ENCODE results near the gene TTC22.
"Not testable (repeated sequence)": the region's sequence is repeated elsewhere in the genome, so short reads cannot be mapped to it uniquely, and the experiment has no call there.

TTC22 gene

DNA sequence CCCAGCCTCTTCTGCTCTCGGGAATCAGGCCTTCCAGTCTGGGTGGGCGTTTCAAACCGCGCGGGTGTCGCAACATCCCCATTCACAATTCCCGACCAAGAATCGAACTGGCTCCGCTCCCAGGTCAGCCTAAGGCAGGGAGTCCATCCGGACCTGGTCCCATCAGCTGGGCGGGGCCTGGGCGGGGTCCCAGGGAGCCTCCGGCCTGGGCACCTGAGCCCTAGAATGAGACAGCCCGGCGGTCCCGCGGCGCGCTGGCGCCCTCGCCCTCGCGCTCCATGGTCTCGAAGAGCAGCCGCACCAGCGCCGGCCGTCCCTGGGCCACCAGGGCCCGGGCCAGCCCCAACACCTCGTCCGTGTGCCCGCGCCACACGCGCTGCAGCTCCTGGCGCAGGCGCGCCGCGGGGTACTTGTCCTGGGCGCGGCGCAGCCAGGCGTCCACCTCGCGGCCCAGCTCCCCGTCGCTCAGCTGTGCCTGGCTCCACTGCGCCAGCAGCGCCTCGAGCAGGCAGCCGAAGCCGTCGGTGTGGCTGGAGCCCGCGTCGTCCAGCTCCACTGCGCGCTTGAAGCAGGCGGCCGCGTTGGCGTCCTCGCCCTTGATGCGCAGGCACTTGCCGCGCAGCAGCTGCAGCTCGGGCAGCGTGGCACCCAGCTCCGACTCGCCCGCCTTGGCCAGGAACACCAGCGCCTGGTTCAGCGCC, 19.9 kb downstream of the TTC22 start:
- DNase-seq, result no peak

DNA sequence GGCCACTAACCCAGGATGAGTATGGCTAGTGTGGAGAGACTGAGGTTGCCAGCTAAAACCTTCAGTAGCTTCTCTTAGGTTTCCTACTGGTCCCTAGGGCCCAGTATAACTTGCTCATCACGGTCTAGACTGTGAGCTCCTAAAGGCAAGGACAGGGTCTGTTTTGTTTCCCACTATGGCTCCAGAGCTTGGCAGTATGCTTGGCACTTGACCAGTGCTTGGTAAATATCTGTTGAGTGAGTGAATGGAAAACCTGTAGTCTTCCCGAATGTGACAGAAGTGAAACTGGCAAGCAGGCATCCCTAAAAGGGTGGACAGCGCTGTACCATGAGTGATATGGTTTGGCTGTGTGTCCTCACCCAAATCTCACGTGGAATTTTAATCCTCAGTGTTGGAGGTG, 23.7 kb downstream of the TTC22 start:
- no peak for DNase-seq

DNA sequence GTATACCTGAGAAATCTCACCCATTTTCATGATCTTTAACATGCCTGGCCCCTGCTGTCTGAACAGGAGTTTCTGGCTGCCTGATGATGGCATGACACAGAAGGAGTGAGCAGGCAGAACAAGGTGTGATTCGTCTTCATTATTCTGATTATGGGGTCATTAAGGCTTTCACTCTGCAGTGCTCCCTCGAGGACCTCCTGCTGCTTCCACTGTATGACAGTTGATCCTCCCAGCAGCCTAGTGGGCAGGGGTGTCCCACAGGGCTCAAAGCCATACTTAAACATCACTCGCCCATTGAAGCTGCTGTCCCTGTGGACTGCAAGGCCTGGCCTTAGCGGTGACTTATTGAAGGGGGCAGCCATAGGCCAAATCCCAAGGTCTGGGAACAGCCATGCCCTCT, 24.1 kb downstream of the TTC22 start:
- DNase-seq, result no peak

DNA sequence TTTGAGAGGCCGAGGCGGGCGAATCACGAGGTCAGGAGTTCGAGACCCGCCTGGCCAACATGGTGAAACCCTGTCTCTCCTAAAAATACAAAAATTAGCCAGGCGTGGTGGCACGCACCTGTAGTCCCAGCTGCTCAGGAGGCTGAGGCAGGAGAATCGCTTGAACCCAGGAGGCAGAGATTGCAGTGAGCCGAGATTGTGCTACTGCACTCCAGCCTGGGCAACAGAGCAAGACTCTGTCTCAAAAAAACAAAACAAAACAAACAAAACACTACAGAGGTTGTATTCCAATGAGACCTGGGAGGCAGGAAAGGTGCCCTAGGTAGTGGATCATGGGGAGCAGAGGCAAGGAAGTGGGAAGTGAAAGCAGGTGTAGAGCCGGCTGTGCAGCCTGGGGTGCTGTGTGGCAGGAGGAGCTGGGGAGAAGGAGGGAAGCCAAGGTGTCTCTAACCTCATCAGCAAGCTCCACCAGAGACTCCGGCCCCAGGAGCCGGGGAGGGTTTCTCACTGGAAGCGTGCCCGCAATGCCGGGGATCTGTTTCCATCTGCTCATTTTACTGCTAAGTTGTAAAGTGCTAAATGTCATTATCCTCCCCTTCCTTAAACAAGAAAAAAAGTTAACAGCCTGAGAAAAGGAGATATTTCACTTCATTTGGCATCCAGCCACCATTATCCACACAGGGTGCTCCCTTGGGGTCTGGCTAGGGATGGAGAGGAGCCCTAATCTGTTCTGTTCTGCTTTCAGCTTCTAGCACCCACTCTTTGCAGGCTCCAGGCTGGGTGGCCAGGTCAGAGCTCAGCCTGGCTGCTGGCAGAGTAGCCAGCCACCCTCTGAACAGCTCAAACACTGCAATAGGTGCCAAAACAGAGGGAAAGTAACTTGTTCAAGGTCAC, 25.0 kb downstream of the TTC22 start:
- DNase-seq, result not testable (repeated sequence)

DNA sequence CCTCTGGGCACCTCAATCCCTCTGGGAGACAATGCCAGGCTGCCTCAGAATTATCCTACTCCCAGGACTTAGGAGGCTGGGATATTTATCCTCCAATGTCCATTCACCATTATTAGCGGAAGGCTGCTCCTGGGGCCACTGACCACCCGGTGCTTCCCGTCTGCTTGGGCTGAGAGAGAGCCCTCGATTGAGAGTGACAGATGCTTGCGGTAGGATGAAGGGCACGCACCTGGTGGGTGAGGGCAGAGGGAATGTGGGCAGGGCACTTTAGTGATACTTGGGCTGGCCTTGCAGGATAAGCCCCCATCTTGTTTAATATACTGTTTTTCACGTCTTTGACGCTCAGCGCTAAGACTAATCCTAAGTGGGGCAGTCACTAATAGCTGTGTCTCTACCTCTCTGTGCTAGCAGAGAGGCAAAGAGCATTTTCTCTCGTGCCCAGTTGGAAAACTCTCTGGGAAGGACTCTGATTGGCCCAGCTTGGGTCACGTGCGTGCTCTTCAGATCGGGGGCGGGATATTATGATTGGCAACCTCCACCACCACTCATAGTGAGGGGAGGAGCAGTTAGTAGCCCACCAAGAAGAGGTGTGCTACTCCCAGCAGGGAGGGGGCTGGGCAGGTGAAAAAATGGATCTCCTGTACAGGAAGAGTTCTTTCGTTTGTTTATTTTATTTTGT, 26.2 kb downstream of the TTC22 start:
- DNase-seq, result no peak

DNA sequence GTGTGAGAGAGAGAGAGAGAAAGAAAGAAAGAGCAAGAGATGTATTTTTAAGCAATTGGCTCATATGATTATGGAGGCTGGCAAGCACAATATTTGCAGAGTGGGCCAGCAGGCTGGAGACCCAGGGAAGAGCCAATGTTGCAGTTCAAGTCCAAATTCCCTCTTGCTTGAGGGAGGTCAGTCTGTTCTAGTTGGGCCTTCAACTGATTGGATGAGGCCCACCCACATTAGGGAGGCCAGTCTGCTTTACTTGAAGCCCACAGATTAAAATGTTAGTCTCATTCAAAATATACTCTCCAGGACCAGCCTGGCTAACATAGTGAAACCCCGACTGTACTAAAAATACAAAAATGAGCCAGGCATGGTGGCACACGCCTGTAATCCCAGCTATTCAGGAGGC, 28.2 kb downstream of the TTC22 start:
- no peak for DNase-seq

DNA sequence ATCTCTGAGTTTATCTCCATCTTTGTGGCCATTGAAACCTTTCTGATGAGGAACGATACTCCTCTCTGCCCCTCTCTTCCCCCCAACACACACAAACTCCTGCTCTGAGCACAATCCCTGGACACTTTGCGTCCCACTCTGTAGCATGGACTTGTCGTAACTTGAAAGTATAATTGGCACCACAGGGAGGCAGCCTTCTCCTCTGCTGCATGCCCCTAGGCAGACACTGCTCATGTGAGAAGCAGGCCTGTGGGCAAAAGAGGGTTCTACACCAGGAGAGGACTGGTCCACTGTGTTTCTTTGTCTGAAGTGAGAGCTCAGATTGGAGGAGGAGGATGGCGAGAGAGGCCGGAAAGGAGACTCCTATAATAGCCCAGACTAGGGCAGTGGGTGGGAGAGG, 33.0 kb downstream of the TTC22 start:
- no peak for DNase-seq

DNA sequence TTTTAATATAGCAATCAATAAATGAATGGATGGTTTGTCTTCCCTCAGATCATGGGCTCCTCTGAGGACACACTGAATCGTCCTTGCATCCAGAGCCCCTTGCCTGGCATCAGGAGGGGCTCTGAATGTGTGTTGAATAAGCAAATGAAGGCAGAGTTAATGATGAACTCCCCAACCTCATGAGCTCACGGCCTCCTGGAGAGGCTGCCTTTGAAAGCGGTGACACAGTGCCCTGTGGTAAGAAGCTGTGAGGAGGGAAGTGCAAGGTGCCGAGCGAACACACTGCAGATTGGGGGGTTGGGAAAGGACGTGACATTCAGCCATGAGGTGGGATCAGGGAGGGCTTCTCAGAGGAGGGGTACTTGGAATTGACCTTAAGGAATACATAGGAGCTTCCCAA, 33.6 kb downstream of the TTC22 start:
- DNase-seq, result no peak

DNA sequence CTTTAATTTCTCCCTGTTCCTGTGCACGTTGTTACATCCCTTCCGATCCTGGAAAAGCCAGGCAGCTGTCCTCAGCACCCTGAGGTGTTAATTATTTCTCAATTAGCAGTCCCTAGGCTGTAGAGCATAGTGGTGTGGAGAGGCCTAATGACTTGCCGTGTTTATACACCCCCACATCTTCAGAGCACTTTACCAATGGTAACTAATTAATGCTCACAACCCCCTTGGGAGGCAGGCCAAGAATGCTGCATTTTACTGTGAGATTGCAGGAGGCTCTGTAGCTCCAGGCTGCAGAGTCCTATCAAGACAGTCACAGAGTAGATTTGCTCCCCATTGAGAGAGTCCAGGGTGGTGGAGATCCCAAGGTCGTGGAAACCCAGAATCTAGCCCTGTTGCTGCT, 34.4 kb downstream of the TTC22 start:
- DNase-seq, result no peak

DNA sequence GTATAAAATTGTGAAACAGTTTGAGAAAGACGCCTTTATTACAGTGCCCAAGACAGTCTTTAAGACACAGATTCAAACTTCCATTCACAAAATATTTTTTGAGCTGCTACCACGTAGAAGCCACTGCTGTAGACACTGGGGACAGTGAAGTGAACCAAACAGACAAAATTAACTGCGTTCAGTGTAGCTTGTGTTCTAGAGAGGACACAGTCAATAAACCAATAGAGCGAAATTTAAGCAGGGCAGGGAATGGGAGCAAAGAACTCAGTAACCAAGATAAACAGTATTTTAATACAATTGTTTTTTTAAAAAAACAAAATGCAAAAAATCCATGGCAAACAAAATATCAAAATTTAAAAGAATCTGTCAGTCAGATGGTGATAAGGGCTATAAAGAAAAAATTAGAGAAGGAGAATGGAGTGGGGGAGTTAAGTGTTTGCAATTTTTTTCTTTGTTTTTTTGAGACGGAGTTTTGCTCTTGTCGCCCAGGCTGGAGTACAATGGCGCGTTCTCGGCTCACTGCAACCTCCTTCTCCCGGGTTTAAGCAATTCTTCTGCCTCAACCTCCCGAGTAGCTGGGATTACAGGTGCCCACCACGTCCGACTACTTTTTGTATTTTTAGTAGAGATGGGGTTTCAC, 36.1 kb downstream of the TTC22 start:
- DNase-seq, result no peak

DNA sequence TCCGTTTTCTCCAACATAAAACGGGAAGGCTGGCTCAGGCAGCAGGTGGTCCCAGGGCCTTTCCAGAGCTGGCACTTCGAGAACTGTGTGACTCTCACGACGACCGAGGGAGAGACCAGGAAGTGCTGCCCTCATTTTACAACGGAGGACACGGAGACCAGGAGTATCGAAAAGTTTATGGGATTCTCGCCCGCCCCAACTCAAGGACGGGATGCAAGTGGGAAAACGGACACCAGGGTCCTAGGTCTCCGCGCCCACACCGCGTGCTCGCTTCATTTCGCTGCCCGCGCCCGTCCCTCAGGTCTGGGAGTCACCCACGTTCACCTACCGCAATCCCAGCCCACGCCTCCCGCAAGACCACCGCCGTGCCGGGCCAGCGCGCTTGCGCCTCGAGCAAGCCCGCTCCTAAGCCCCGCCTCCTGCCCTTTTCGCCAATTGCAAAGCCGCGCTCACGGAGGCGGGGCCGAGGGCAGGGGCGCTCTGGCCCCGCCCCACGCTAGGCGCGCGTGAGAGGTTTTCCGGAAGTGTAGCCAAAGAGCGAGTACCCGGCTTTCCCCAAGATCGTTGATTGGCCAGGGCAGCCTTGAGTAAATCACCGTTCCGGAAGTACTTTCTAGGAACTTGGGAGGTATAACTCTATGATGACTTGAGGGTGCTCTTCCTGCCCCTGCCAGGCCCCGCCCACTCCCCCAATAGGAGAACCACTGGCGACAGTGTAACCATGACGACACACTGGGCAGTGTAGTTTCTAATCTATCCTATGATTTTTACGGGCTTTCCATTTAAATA, 36.8 kb downstream of the TTC22 start, which contains the start of gene PARS2:
TSS of gene PARS2 (minus strand) at position 391 of the 789 bp plus-strand sequence. CDS start 5,362 bp downstream, outside the sequence.
- DNase-seq, result peak; percentile 95 to 96

DNA sequence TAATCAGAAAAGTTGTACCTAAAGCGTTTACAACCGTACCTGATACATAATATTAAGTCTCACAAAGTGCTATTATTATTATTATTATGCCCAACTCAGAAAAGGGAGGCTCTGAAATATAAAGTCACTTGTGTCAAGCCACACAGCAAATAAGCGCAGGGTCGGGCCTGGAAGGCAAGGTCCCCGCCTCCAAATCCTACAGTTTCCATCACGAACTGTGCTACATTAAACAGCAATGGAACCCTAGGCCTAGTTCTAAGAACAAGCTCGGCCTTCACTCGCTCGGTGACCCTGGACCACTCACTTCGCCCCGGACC, 37.3 kb downstream of the TTC22 start:
- DNase-seq, result peak in 1 of 2 experiments; percentile 9

DNA sequence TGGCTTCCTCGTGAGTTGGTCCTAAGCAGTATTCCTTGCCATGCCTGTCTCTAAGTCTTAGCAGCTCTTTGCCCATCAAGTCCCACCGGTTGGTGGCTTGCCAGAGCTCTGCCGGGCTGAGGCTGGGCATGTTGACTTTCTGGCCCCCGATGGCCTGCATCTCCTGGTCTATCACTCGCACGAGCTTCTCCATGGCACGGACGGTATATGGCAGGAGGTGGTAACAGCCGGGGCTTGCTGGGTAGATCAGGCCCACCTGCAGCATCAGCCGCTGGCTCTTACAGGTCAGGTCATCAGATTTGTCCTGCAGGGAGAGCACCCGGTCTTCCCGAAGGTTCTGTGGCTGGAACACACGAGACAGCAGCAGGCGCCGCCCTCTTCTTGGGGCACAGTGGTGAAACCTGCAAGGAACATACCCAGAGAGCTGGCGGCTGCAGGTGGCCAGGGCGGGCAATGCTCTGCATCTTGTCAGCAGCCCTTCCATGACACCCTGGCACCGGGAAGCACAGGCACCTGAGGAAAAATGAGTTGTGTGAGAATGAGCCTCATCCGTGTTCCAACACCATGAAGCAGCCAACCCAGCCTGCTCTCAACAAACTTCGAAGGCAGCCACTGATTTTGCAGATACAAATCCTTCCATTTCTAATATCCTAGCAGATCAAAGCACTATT, 42.3 kb downstream of the TTC22 start:
- DNase-seq, result no peak

DNA sequence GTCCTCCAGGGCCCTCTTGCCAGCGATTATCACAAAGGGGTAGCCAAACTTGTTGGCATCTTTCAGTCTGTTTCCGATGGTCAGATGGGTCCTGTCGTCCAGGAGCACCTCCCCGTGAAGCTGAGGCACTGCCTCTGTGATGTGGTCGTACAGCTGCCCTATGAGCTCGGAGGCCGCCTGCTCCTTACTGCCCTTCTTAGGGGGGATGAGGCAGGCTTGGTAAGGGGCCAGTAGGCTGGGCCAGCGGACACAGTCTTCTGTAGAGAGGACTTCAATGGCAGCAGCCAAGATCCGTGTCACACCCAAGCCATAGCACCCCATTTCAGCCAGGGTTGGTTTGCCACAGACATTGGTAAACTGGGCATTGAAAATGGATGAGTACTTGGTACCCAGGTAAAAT, 43.3 kb downstream of the TTC22 start:
- no peak for DNase-seq

DNA sequence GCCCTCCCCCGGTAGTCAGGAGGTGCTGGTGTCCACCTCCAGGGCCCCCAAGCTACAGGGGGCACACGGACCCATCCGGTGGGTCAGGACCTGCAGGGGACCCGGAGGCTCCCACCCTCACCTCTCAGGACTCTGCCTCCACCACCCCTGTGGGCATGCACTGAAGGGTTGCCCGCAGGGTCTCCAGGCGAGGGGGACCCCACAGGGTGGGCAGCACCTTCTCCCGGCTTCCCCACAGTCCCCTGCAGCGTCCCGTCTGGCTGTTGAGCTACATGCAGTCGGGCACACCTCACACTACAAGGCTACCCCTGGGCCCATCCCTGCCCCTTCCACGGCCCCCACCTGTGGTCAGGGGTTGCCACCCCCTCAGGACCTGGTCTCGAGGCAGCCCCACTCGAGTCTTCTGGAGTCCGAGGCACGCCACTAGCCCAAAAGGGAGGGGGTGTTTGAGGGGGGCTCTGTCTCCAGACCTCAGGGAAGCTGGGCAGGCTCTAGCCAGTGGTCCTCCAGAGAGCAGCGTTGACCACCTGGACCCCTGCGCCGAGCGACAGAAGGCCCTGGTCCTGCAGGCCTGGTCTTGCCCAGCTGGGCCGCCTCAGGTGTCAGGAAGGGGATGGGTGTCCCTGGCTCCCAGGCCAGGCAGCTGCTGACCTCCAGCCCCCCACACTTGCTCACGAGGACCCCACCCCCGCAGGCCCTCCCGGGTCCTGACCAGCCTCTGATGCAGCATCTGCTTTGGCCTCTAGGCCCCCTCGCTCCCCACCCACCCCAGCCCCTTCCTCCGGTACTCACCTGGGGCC, 46.4 kb downstream of the TTC22 start:
- DNase-seq, result no peak

DNA sequence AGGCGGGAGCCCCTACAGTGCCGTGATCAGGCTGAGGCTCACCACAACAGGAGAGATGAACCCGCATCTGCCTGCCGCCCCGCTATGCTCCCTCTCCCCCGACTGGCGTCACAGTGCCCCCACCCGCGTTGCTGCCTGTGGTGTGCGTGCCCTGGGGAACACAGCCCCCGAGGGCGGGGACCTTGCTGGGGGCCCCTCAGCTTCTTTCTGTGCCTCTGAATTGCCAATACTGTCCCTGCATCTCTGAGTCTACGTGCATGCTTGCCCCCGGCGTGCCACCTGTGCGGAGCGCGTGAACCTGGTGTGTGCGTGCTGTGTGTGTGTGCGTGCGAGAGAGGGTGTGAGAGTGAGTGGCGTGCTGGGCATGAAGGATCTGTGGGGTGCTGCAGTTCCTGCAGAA, 47.1 kb downstream of the TTC22 start:
- DNase-seq, result no peak

DNA sequence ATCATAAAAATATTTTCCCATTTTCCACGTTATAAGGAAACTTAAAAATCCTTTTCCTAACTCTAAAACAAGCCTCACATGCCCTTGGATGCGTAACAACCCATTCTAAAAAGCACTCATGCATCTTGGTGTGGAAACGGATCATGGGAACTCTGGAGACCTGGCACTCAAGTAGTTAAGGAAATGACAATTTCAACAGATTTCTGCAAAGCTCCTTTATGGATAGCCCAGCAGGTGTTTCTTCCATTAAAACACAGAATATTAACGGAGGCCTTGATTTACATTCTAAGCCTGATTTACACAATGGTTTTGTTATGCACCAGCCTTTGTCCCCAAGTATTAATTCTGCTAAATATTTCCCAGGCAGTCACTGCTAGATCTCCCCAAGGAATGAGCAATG, 49.7 kb downstream of the TTC22 start:
- no peak for DNase-seq

DNA sequence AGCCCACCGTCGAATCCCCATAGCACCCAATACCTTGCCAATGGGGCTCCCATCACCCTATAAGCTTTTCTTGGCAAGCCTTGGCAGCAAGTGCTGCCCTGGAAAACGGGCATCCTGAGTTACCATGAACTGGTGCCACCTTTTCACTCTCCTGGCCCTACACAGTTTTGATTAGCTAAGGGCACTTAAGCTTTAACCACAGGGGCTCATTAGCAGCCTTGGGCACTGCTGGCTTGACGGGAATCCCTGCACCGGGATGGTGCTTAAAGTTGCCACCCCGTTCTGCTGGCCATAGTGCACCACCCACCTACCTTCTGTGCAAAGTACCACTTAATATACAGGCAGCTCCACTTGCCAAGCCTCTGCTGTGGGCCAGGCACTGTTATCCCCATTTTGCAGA, 50.5 kb downstream of the TTC22 start:
- no peak for DNase-seq

DNA sequence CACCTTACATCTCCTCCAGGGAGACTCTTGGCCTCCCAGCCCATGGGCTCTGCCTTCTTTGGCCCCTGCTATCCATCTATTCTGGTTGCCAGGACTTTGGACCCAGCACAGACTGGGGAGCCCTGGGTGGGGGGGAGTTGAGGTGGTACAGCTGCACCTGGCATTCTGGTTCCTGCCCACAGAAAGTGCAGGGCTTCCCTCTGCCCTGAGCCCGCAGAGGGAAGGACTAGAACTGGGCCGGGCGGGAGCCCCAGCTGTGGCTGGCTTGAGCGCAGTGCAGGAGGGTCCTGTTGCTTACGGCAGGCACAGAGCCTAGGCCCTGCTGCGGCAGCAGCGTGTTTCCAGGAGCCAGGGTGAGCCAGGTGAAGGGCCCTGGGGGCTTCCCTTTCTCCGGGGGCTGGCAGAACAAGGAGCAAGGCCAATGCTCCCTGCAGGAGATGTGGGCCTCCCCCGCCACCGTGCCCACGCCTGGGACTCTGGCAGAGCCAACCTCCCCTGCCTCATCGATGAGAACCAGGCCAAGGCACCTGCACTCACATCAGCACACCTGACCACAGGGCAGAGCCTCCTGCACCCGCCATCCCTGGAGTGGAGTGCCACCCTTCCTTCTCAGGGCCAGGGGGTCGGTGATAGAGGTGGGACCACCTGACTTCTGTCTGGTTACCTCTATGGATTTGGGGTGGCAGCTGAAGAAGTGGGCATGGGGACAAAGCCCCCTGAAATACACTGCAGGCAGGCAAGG, 52.9 kb downstream of the TTC22 start:
- no peak for DNase-seq

DNA sequence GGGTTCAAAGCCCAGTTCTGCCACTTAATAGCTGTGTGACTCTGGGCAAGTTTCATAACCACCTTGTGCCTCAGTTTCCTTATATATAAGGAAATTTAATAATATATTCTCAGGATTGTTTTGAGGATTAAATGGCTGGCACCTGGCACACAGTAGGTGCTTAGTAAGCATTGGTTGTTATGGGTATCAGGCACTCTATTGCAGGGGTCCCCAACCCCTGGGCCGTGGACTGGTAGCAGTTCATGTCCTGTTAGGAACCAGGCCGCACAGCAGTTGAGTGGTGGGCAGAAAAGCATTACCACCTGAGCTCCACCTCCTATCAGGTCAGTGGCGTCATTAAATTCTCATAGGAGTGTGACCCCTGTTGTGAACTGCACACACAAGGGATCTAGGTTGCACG, 55.3 kb downstream of the TTC22 start:
- DNase-seq, result no peak

Measured in stimulated activated CD4-positive, alpha-beta T cell treated with anti-CD3 and anti-CD28 coated beads, Interleukin-4, amount 100 ng/mL, for 4 hours (primary cell).